WTC11 (cell line): ENCODE results near the gene TFEB. TPM values are rescaled to one million over a fixed set of nuclear protein-coding genes. Genes with fewer than 3 reads are reported as not detected.

Source experiments
- ATAC-seq: fragments of 200-7000 bp; cut with Tn5 transposase; 2 replicates; pipeline ENCODE4 v1.10.0; 2021; ENCODE audit warnings: mild to moderate bottlenecking, moderate library complexity
- CTCF ChIA-PET: fragments of 300-600 bp; sonication (Branson Sonifier 250); formaldehyde crosslinking; loops from one replicate; lab custom pipeline; 2021; ENCODE audit warnings: antibody characterized with exemption; lab: Charles Lee
- POLR2A ChIA-PET: fragments of 350-600 bp; sonication (Branson Sonifier 250); formaldehyde crosslinking; loops from one replicate; lab custom pipeline; 2021; ENCODE audit warnings: antibody characterized with exemption; lab: Charles Lee
- DNase-seq: peaks from one replicate; pipeline ENCODE4 v3.0.0; 2021; ENCODE audit warnings: low spot score
- H3K27ac Mint-ChIP-seq: 2 replicates; pipeline ENCODE4 v1.8.0; 2021; ENCODE audit warnings: mixed read lengths
- H3K27me3 Mint-ChIP-seq: 2 replicates; pipeline ENCODE4 v1.8.0; 2021; ENCODE audit warnings: low read depth, mild to moderate bottlenecking, moderate library complexity, mixed read lengths
- H3K36me3 Mint-ChIP-seq: 2 replicates; pipeline ENCODE4 v1.8.0; 2021; ENCODE audit warnings: mixed read lengths
- H3K4me1 Mint-ChIP-seq: 2 replicates; pipeline ENCODE4 v1.8.0; 2022; ENCODE audit warnings: mixed read lengths
- H3K4me3 Mint-ChIP-seq: 2 replicates; pipeline ENCODE4 v1.8.0; 2021; ENCODE audit warnings: mild to moderate bottlenecking, moderate library complexity, mixed read lengths
- H3K9me3 Mint-ChIP-seq: 2 replicates; pipeline ENCODE4 v1.8.0; 2021; ENCODE audit warnings: mixed read lengths
- ATF1 ChIP-seq: sonication (generic); formaldehyde crosslinking; IDR thresholded peaks from 2 replicates; pipeline ENCODE4 v1.8.1; 2023; ENCODE audit warnings: mild to moderate bottlenecking, moderate library complexity, missing genetic modification reagents
- ELF4 ChIP-seq: sonication (generic); formaldehyde crosslinking; IDR thresholded peaks from 2 replicates; pipeline ENCODE4 v1.8.1; 2022; ENCODE audit warnings: low read depth, mild to moderate bottlenecking, moderate library complexity, missing genetic modification reagents
- FOXK1 ChIP-seq: sonication (generic); formaldehyde crosslinking; IDR thresholded peaks from 2 replicates; pipeline ENCODE4 v1.8.0; 2022; ENCODE audit warnings: mild to moderate bottlenecking, moderate library complexity, missing genetic modification reagents
- GTF2I ChIP-seq: fragments of 250-450 bp; sonication (Bioruptor Pico); conservative IDR thresholded peaks from 2 replicates; pipeline ENCODE4 v1.4.0; 2021; ENCODE audit warnings: mild to moderate bottlenecking
- HMGA2 ChIP-seq: fragments of 250-450 bp; sonication (Bioruptor Pico); IDR thresholded peaks from 2 replicates; pipeline ENCODE4 v1.4.0; 2021; ENCODE audit warnings: mild to moderate bottlenecking, moderate library complexity
- JAZF1 ChIP-seq: fragments of 250-450 bp; sonication (Bioruptor Pico); IDR thresholded peaks from 2 replicates; pipeline ENCODE4 v1.9.0; 2021; ENCODE audit warnings: moderate library complexity, mild to moderate bottlenecking, inconsistent platforms
- NR2C2 ChIP-seq: sonication (generic); formaldehyde crosslinking; IDR thresholded peaks from 2 replicates; pipeline ENCODE4 v1.8.0; 2022; ENCODE audit warnings: mild to moderate bottlenecking, missing genetic modification reagents
- OVOL2 ChIP-seq: fragments of 250-450 bp; sonication (Bioruptor Pico); IDR thresholded peaks from 2 replicates; pipeline ENCODE4 v1.9.0; 2021; ENCODE audit warnings: mild to moderate bottlenecking, borderline replicate concordance
- RELA ChIP-seq: sonication (generic); formaldehyde crosslinking; IDR thresholded peaks from 2 replicates; pipeline ENCODE4 v1.8.1; 2022; ENCODE audit warnings: missing genetic modification reagents, mild to moderate bottlenecking, borderline replicate concordance
- ZNF121 ChIP-seq: sonication (generic); formaldehyde crosslinking; IDR thresholded peaks from 2 replicates; pipeline ENCODE4 v1.8.0; 2023; ENCODE audit warnings: missing genetic modification reagents
- total RNA-seq: library from RNA; stranded (reverse); gene quantifications from 3 replicates; pipeline ENCODE4 v1.2.3, GENCODE V29; 2021
- TF ChIP-seq, protein P1 (sequence below): sonication (generic); formaldehyde crosslinking; IDR thresholded peaks from 2 replicates; pipeline ENCODE4 v1.8.0; 2022; ENCODE audit warnings: mild to moderate bottlenecking, missing genetic modification reagents
- TF ChIP-seq, protein P2 (sequence below): sonication (generic); formaldehyde crosslinking; IDR thresholded peaks from 2 replicates; pipeline ENCODE4 v1.8.0; 2022; ENCODE audit warnings: mild to moderate bottlenecking, missing genetic modification reagents
- TF ChIP-seq, protein P3 (sequence below): fragments of 250-450 bp; sonication (Bioruptor Pico); IDR thresholded peaks from 2 replicates; pipeline ENCODE4 v1.8.0; 2021; ENCODE audit warnings: mild to moderate bottlenecking
- TF ChIP-seq, protein P4 (sequence below): sonication (generic); formaldehyde crosslinking; IDR thresholded peaks from 2 replicates; pipeline ENCODE4 v1.8.0; 2022; ENCODE audit warnings: mild to moderate bottlenecking, missing genetic modification reagents
- TF ChIP-seq, protein P5 (sequence below): sonication (generic); formaldehyde crosslinking; IDR thresholded peaks from 2 replicates; pipeline ENCODE4 v1.8.1; 2022; ENCODE audit warnings: missing genetic modification reagents, borderline replicate concordance
- TF ChIP-seq, protein P6 (sequence below): fragments of 250-450 bp; sonication (Bioruptor Pico); conservative IDR thresholded peaks from 2 replicates; pipeline ENCODE4 v1.9.0; 2021; ENCODE audit warnings: mild to moderate bottlenecking
- TF ChIP-seq, protein P7 (sequence below): sonication (generic); formaldehyde crosslinking; IDR thresholded peaks from 2 replicates; pipeline ENCODE4 v1.8.1; 2023; ENCODE audit warnings: mild to moderate bottlenecking, missing genetic modification reagents, borderline replicate concordance
- TF ChIP-seq, protein P8 (sequence below): sonication (generic); formaldehyde crosslinking; IDR thresholded peaks from 2 replicates; pipeline ENCODE4 v1.8.0; 2023; ENCODE audit warnings: mild to moderate bottlenecking, missing genetic modification reagents
- TF ChIP-seq, protein P9 (sequence below): sonication (generic); formaldehyde crosslinking; IDR thresholded peaks from 2 replicates; pipeline ENCODE4 v1.8.1; 2022; ENCODE audit warnings: mild to moderate bottlenecking, moderate library complexity, missing genetic modification reagents

The TFEB gene
- total RNA-seq, 1 experiment from 2014 or later, result 3.9 TPM

DNA sequence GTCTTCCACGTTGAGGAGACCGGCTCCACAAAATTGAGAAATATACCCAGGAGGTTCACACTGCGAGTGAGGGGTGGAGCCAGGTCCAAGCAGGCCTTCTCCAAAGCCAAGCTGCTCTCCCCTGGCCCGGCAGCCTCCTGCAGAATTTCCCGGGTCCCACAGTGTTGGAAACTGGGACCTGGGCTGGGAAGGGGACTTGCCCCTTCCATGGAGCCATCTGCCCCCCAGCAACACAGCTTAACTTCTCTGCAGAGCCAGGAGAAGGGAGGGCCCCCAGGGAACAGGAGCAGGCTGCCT is 61.8 kb downstream of the TFEB start:
- no peak for DNase-seq
- ChIA-PET CTCF (interaction anchor here (1.0 to 1.7 kb wide), 7 partner anchors 10 to 306 kb away, joined by 3 to 10 read pairs (median 5); no protein-coding TSS in a partner anchor), POLR2A (no interaction called here)
- Mint-ChIP-seq H3K27me3 (peaks cover 16% of the 10 kb centered on the region), H3K4me3 (no peak overlapping the region), H3K4me1 (peaks cover 48% of the 10 kb centered on the region), H3K9me3 (peaks cover 16% of the 10 kb centered on the region), H3K36me3 (no peaks in the 10 kb centered on the region), H3K27ac (no peak overlapping the region)
- TF ChIP-seq FOXK1 (no peak), ELF4 (no peak), GTF2I (CRISPR knock-in tag) (no peak), HMGA2 (CRISPR knock-in tag) (no peak), RELA (CRISPR knock-in tag) (no peak), JAZF1 (CRISPR knock-in tag) (no peak), ATF1 (CRISPR knock-in tag) (no peak)
- TF ChIP-seq, protein P1, sequence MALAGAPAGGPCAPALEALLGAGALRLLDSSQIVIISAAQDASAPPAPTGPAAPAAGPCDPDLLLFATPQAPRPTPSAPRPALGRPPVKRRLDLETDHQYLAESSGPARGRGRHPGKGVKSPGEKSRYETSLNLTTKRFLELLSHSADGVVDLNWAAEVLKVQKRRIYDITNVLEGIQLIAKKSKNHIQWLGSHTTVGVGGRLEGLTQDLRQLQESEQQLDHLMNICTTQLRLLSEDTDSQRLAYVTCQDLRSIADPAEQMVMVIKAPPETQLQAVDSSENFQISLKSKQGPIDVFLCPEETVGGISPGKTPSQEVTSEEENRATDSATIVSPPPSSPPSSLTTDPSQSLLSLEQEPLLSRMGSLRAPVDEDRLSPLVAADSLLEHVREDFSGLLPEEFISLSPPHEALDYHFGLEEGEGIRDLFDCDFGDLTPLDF (CRISPR knock-in tag), result no peak
- TF ChIP-seq, protein P2, sequence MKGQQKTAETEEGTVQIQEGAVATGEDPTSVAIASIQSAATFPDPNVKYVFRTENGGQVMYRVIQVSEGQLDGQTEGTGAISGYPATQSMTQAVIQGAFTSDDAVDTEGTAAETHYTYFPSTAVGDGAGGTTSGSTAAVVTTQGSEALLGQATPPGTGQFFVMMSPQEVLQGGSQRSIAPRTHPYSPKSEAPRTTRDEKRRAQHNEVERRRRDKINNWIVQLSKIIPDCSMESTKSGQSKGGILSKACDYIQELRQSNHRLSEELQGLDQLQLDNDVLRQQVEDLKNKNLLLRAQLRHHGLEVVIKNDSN (CRISPR knock-in tag), result no peak
- TF ChIP-seq, protein P3, sequence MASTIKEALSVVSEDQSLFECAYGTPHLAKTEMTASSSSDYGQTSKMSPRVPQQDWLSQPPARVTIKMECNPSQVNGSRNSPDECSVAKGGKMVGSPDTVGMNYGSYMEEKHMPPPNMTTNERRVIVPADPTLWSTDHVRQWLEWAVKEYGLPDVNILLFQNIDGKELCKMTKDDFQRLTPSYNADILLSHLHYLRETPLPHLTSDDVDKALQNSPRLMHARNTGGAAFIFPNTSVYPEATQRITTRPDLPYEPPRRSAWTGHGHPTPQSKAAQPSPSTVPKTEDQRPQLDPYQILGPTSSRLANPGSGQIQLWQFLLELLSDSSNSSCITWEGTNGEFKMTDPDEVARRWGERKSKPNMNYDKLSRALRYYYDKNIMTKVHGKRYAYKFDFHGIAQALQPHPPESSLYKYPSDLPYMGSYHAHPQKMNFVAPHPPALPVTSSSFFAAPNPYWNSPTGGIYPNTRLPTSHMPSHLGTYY, result no peak
- TF ChIP-seq, protein P4, sequence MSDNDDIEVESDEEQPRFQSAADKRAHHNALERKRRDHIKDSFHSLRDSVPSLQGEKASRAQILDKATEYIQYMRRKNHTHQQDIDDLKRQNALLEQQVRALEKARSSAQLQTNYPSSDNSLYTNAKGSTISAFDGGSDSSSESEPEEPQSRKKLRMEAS (CRISPR knock-in tag), result no peak
- TF ChIP-seq, protein P5, sequence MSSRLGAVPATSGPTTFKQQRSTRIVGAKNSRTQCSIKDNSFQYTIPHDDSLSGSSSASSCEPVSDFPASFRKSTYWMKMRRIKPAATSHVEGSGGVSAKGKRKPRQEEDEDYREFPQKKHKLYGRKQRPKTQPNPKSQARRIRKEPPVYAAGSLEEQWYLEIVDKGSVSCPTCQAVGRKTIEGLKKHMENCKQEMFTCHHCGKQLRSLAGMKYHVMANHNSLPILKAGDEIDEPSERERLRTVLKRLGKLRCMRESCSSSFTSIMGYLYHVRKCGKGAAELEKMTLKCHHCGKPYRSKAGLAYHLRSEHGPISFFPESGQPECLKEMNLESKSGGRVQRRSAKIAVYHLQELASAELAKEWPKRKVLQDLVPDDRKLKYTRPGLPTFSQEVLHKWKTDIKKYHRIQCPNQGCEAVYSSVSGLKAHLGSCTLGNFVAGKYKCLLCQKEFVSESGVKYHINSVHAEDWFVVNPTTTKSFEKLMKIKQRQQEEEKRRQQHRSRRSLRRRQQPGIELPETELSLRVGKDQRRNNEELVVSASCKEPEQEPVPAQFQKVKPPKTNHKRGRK (CRISPR knock-in tag), result no peak
- no peak for ATAC-seq

DNA sequence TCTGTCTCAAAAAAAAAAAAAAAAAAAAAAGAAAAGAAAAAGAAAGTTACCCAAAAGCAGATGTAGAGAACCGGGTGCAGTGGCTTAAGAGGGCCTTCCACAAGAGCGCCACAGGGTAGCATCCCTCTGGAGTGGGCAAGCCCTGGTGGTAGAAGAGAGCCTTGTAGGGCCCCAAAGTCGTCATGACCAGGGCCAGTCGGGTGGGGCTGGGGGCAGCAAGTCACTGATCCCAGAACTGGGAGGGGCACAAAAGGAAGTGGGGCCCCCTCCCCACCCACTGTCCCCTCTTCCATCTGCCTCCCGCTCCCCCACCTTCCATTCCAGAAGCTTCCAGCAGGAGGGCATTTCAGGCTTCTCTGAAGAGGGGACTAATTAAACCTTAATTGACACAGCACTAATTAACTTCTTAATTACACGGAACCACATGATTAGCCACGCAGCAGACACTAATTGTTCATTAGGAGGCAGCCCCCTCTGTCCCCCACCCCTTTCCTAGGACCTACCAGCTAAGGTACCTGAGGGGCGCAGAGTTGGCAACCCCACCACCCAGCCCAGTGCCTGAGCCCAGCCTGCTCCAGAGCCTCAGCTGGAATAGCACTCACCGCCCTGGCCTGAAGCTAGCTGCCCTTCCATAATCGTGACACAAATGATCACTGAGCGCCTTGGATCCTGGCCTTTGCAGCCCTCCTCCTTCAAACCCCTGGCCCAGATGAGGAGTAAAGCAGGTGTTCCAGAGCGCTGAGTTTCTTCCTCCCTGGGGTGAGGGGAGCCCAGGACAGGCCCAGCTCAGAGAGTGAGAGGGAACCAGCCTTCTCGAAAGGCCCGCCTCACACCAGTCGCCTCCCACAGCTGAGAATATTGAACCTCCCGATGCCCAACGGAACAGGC is 62.3 kb downstream of the TFEB start:
- ChIA-PET CTCF (interaction anchor here (0.9 to 1.7 kb wide), 9 partner anchors 11 to 481 kb away, joined by 3 to 10 read pairs (median 5); no protein-coding TSS in a partner anchor), POLR2A (no interaction called here)
- H3K27ac Mint-ChIP-seq, result no peak overlapping the region
- H3K4me1 Mint-ChIP-seq, result peaks cover 43% of the 10 kb centered on the region
- no peaks in the 10 kb centered on the region for H3K36me3 Mint-ChIP-seq
- H3K4me3 Mint-ChIP-seq, result no peak overlapping the region
- ATAC-seq (peak; percentile 58), DNase-seq (no peak)
- H3K27me3 Mint-ChIP-seq, result peaks cover 18% of the 10 kb centered on the region
- peaks cover 16% of the 10 kb centered on the region for H3K9me3 Mint-ChIP-seq
- no peak for TF ChIP-seq OVOL2 (CRISPR knock-in tag)
- TF ChIP-seq, protein P6, sequence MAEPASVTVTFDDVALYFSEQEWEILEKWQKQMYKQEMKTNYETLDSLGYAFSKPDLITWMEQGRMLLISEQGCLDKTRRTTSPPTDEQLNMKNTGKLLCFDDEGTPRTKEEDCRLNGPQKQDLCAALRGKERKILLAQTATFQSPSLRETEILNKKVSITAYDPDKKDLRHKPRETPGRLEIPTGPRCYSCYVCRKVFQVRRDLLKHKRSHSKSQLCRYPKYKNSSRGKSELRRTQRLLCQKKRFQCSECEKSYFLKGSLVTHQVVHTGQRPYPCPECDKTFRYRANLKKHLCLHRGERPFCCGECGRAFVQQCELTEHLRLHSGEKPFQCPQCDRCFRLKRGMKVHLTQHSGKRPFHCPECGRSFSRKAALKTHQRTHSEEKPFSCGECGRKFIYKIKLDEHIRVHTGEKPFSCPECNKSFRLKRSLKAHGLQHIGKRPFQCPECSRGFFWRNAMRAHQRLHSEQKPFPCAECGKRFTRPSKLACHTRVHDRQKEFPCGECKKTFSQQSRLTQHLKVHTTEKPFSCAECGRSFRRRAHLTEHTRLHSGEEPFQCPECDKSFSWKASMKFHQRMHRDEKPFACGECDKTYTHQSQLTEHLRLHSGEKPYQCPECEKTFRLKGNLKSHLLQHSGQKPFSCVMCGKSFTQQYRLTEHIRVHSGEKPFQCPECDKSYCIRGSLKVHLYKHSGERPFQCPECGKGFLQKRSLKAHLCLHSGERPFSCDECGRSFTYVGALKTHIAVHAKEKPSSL (CRISPR knock-in tag), result no peak
- TF ChIP-seq, protein P7, sequence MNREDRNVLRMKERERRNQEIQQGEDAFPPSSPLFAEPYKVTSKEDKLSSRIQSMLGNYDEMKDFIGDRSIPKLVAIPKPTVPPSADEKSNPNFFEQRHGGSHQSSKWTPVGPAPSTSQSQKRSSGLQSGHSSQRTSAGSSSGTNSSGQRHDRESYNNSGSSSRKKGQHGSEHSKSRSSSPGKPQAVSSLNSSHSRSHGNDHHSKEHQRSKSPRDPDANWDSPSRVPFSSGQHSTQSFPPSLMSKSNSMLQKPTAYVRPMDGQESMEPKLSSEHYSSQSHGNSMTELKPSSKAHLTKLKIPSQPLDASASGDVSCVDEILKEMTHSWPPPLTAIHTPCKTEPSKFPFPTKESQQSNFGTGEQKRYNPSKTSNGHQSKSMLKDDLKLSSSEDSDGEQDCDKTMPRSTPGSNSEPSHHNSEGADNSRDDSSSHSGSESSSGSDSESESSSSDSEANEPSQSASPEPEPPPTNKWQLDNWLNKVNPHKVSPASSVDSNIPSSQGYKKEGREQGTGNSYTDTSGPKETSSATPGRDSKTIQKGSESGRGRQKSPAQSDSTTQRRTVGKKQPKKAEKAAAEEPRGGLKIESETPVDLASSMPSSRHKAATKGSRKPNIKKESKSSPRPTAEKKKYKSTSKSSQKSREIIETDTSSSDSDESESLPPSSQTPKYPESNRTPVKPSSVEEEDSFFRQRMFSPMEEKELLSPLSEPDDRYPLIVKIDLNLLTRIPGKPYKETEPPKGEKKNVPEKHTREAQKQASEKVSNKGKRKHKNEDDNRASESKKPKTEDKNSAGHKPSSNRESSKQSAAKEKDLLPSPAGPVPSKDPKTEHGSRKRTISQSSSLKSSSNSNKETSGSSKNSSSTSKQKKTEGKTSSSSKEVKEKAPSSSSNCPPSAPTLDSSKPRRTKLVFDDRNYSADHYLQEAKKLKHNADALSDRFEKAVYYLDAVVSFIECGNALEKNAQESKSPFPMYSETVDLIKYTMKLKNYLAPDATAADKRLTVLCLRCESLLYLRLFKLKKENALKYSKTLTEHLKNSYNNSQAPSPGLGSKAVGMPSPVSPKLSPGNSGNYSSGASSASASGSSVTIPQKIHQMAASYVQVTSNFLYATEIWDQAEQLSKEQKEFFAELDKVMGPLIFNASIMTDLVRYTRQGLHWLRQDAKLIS (CRISPR knock-in tag), result no peak
- TF ChIP-seq, protein P8, sequence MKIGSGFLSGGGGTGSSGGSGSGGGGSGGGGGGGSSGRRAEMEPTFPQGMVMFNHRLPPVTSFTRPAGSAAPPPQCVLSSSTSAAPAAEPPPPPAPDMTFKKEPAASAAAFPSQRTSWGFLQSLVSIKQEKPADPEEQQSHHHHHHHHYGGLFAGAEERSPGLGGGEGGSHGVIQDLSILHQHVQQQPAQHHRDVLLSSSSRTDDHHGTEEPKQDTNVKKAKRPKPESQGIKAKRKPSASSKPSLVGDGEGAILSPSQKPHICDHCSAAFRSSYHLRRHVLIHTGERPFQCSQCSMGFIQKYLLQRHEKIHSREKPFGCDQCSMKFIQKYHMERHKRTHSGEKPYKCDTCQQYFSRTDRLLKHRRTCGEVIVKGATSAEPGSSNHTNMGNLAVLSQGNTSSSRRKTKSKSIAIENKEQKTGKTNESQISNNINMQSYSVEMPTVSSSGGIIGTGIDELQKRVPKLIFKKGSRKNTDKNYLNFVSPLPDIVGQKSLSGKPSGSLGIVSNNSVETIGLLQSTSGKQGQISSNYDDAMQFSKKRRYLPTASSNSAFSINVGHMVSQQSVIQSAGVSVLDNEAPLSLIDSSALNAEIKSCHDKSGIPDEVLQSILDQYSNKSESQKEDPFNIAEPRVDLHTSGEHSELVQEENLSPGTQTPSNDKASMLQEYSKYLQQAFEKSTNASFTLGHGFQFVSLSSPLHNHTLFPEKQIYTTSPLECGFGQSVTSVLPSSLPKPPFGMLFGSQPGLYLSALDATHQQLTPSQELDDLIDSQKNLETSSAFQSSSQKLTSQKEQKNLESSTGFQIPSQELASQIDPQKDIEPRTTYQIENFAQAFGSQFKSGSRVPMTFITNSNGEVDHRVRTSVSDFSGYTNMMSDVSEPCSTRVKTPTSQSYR, result no peak
- no peak for TF ChIP-seq NR2C2 (CRISPR knock-in tag)
- TF ChIP-seq ZNF121 (CRISPR knock-in tag), result no peak
- TF ChIP-seq, protein P9, sequence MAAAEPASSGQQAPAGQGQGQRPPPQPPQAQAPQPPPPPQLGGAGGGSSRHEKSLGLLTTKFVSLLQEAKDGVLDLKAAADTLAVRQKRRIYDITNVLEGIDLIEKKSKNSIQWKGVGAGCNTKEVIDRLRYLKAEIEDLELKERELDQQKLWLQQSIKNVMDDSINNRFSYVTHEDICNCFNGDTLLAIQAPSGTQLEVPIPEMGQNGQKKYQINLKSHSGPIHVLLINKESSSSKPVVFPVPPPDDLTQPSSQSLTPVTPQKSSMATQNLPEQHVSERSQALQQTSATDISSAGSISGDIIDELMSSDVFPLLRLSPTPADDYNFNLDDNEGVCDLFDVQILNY (CRISPR knock-in tag), result no peak
